K562 (cell line): ENCODE measurements around the gene TEX261. TPM values are rescaled to one million over a fixed set of nuclear protein-coding genes. Genes with fewer than 3 reads are reported as not detected.
"Not testable (repeated sequence)": the region's sequence is repeated elsewhere in the genome, so short reads cannot be mapped to it uniquely, and the experiment has no call there.

Experiments used
- ATAC-seq: fragments of 200-7000 bp; cut with Tn5 transposase; 3 replicates; pipeline ENCODE4 v1.9.1; 2020; ENCODE audit warnings: moderate library complexity
- BruUV-seq: library from RNA; stranded (reverse); fragments of 400-500 nt; replicated peaks from 2 replicates; lab custom pipeline; 2021; lab: Mats Ljungman, UMichigan
- CTCF ChIA-PET: fragments of 300-600 bp; formaldehyde crosslinking; extraction: SDS; loops from one replicate; lab custom pipeline; 2021; ENCODE audit warnings: low intra/inter-chr PET ratio; lab: Yijun Ruan, JAX
- POLR2A ChIA-PET: fragments of 300-600, 350-650 bp; sonication (Branson Sonifier 250); formaldehyde crosslinking; extraction: SDS; loops from one replicate; lab custom pipeline; 2021; ENCODE audit warnings: antibody characterized with exemption, inconsistent platforms; lab: Yijun Ruan, JAX
- DNase-seq, 4 experiments: peaks; one replicate each; pipeline versions ENCODE4 v3.0.0 to v3.0.0-alpha.2; 2011 to 2018; ENCODE audit warnings: low spot score in 3 of 4, mixed read lengths in 3 of 4; ENCODE audit errors: extremely low read depth in 1 of 4
- FAIRE-seq: peaks from 2 replicates; lab custom pipeline; 2011; peaks lifted over from hg19 to GRCh38; lab: Jason Lieb, UNC
- H2AFZ ChIP-seq: 2 replicates; pipeline ENCODE4 v1.6.0; 2011; ENCODE audit warnings: low read depth, low read length, control low read depth, inconsistent platforms
- H3K27ac ChIP-seq: fragments of 200-600 bp; 3 replicates; pipeline ENCODE4 v1.8.0; 2011; ENCODE audit warnings: low read depth, mild to moderate bottlenecking, control low read depth, inconsistent platforms, low read length, moderate library complexity, mixed read lengths; ENCODE audit errors: extremely low read depth
- H3K27me3 ChIP-seq, 2 experiments: fragments of 300-600 bp in 1 of 2; 2 replicates in 1 of 2; 3 replicates in 1 of 2; pipeline versions ENCODE4 v1.6.0 to v1.8.0; 2011; ENCODE audit warnings: inconsistent platforms in 2 of 2, low read length in 2 of 2, mild to moderate bottlenecking in 1 of 2, mixed read lengths in 1 of 2, moderate library complexity in 1 of 2; ENCODE audit not compliant: control insufficient read depth in 2 of 2, insufficient read depth in 2 of 2
- H3K36me3 ChIP-seq: fragments of 300-600 bp; 3 replicates; pipeline ENCODE4 v1.8.0; 2011; ENCODE audit warnings: mild to moderate bottlenecking, low read length, inconsistent platforms; ENCODE audit not compliant: control insufficient read depth, insufficient read depth
- H3K4me1 ChIP-seq, 2 experiments: fragments of 200-600 bp in 1 of 2; replicated peaks in 1 of 2; 2 replicates in 1 of 2; 3 replicates in 1 of 2; pipeline versions ENCODE4 v1.5.1 to v1.8.0; 2011; ENCODE audit warnings: inconsistent platforms in 2 of 2, low read length in 2 of 2, mild to moderate bottlenecking in 1 of 2, mixed read lengths in 1 of 2, moderate library complexity in 1 of 2; ENCODE audit not compliant: control insufficient read depth in 2 of 2, insufficient read depth in 2 of 2
- H3K4me2 ChIP-seq: 2 replicates; pipeline ENCODE4 v1.6.1; 2011; ENCODE audit warnings: low read length, control low read depth, inconsistent platforms, mixed read lengths; ENCODE audit not compliant: insufficient read depth
- H3K4me3 ChIP-seq: fragments of 200-600 bp; sonication (generic), shearing (Covaris generic); 2 replicates; pipeline ENCODE4 v1.5.1; 2016; ENCODE audit warnings: control low read depth, inconsistent platforms
- H3K79me2 ChIP-seq: fragments of 200-600 bp; 3 replicates; pipeline ENCODE4 v1.8.0; 2011; ENCODE audit warnings: low read length, inconsistent platforms; ENCODE audit not compliant: control insufficient read depth, insufficient read depth
- H3K9ac ChIP-seq, 2 experiments: 2 replicates each; pipeline versions ENCODE4 v1.6.0 to v1.6.1; 2011; ENCODE audit warnings: low read depth in 2 of 2, low read length in 2 of 2, control low read depth in 1 of 2, inconsistent platforms in 1 of 2, mild to moderate bottlenecking in 1 of 2, mixed read lengths in 1 of 2; ENCODE audit not compliant: insufficient read depth in 1 of 2
- H3K9me1 ChIP-seq: one replicate; pipeline ENCODE4 v1.6.0; 2011; ENCODE audit warnings: inconsistent platforms, mild to moderate bottlenecking, low read length, moderate library complexity; ENCODE audit not compliant: control insufficient read depth, insufficient read depth
- H3K9me3 ChIP-seq: replicated peaks from 2 replicates; pipeline ENCODE4 v1.5.1; 2011; ENCODE audit warnings: low read depth, low read length, inconsistent platforms; ENCODE audit not compliant: control insufficient read depth, insufficient read depth
- H4K20me1 ChIP-seq: replicated peaks from 2 replicates; pipeline ENCODE4 v1.6.1; 2011; ENCODE audit warnings: low read length, inconsistent platforms, mixed read lengths; ENCODE audit not compliant: control insufficient read depth, insufficient read depth
- NR2C1 ChIP-seq, 2 experiments: fragments of 450-650 bp; IDR thresholded peaks; 2 replicates each; pipeline ENCODE4 v1.6.1; 2017; ENCODE audit warnings: mild to moderate bottlenecking in 2 of 2, antibody characterized with exemption in 1 of 2, inconsistent platforms in 1 of 2, missing compliant biosample characterization in 1 of 2, missing genetic modification characterization in 1 of 2
- NR2C2 ChIP-seq, 2 experiments: fragments of 200-800 bp in 1 of 2; sonication (Bioruptor generic) in 1 of 2; sonication (generic) in 1 of 2; formaldehyde crosslinking in 1 of 2; IDR thresholded peaks; 2 replicates each; pipeline versions ENCODE4 v1.6.1 to v1.8.0; 2016 to 2022; ENCODE audit warnings: mild to moderate bottlenecking in 1 of 2, missing compliant biosample characterization in 1 of 2, missing genetic modification characterization in 1 of 2, missing genetic modification reagents in 1 of 2
- ZNF717 ChIP-seq: fragments of 250-450 bp; sonication (Bioruptor Pico); IDR thresholded peaks from 2 replicates; pipeline ENCODE4 v1.5.0; 2021
- WGBS: fragments of 100-300 bp; shearing (Covaris generic); methylation state at CpG from one replicate; pipeline ENCODE4 v1.1.6; 2016; ENCODE audit warnings: low coverage, mixed read lengths; ENCODE audit not compliant: insufficient coverage; ENCODE audit errors: missing lambda C conversion rate; 5-methylcytosine and 5-hydroxymethylcytosine counted together
- in situ Hi-C: fragments of 300-500 bp; cut with MboI; formaldehyde crosslinking; loops from 4 replicates; pipeline ENCODE4 v1.15.0; 2018; ENCODE audit warnings: inconsistent platforms, mixed read lengths
- intact Hi-C: fragments of 100-400 bp; cut with micrococcal nuclease; formaldehyde crosslinking; loops from 2 replicates; pipeline ENCODE4 v1.14.2; 2022
- polyA plus RNA-seq, 8 experiments: library from polyadenylated mRNA; depleted of rRNA in 4 of 8; stranded (reverse) in 5 of 8; unstranded in 3 of 8; fragments of >200 nt; fragmentation: Nextera tagmentation in 2 of 8; fragmentation: Illumina TruSeq in 1 of 8; extraction: Ambion mirVana in 2 of 8; extraction: Trizol in 1 of 8; gene quantifications; 2 replicates each; pipeline versions ENCODE4 v1.2.1 to v1.2.3, GENCODE V29; 2011 to 2014; ENCODE audit warnings: inconsistent platforms in 1 of 8, missing spikeins in 1 of 8
- total RNA-seq, 7 experiments: library from RNA; depleted of rRNA in 6 of 7; stranded (reverse); fragments of >200 nt in 6 of 7; fragmentation: Illumina TruSeq in 2 of 7; extraction: Trizol in 2 of 7; gene quantifications; 2 replicates each; pipeline versions ENCODE4 v1.2.1 to v1.2.3, GENCODE V29; 2011 to 2021; ENCODE audit warnings: low replicate concordance in 1 of 7

The TEX261 gene
- total and polyA plus RNA-seq, 9 of the 15 experiments (the other 6 are each of a cell fraction or from before 2014, with no cell fraction given): 11.9 to 110 (median 51.9) TPM

GRCh38 chr2:70999931-71000330 is 5.3 kb upstream of the TEX261 start:
- H3K4me3 ChIP-seq, DNase-seq, H3K9me1 ChIP-seq, H3K4me2 ChIP-seq, H3K27me3 ChIP-seq, H3K9me3 ChIP-seq, H3K79me2 ChIP-seq, H3K27ac ChIP-seq, H2AFZ ChIP-seq, H3K9ac ChIP-seq, ATAC-seq, BruUV-seq, H4K20me1 ChIP-seq, in situ Hi-C loops, H3K36me3 ChIP-seq, FAIRE-seq: not testable (repeated sequence)
- CTCF ChIA-PET: interaction anchor here (1.2 kb wide), 1 partner anchor 100 kb away, joined by 3 read pairs; no protein-coding TSS in a partner anchor
- 72% methylated on average over 10 of the region's 10 CpGs for WGBS
- intact Hi-C loops: loop anchor here (10.0 kb wide), 2 partner anchors 135 to 155 kb away; partner anchors contain the start of genes MCEE and MPHOSPH10
- H3K4me1 ChIP-seq: peaks cover 8 to 15% of the 10 kb centered on the region in 2 experiments; a peak in 3 of 5 replicates
- POLR2A ChIA-PET: interaction anchor here (0.7 to 1.0 kb wide), 2 partner anchors 70 to 225 kb away, joined by 3 read pairs; no protein-coding TSS in a partner anchor

- in situ Hi-C loops: no loop called here
- Histone ChIP-seq H3K9me3 (no peaks in the 10 kb centered on the region), H3K4me2 (no peak overlapping the region), H3K4me1 (peaks cover 8 to 18% of the 10 kb centered on the region in 2 experiments; a peak in 3 of 5 replicates), H3K9me1 (no peaks in the 10 kb centered on the region), H3K27ac (no peak overlapping the region), H2AFZ (peak overlapping the region; percentile 53; the same call in 1 of the 2 replicates), H4K20me1 (no peaks in the 10 kb centered on the region), H3K4me3 (no peak overlapping the region), H3K9ac (no peak overlapping the region), H3K27me3 (no peaks in the 10 kb centered on the region), H3K36me3 (no peaks in the 10 kb centered on the region), H3K79me2 (peaks cover 2% of the 10 kb centered on the region)
- DNase-seq (peak in 2 of 4 experiments; percentile 5), FAIRE-seq (no peak), ATAC-seq (no peak)
- TF ChIP-seq NR2C1 (IDR thresholded peaks at IDR 0.05) (peak; percentile 25; the same call in 1 of the 2 replicates), NR2C1 (tag; IDR thresholded peaks at IDR 0.05) (peak; percentile 80), NR2C2 (CRISPR knock-in tag; IDR thresholded peaks at IDR 0.05) (no peak), NR2C2 (tag; IDR thresholded peaks at IDR 0.05) (peak; percentile 79), ZNF717 (CRISPR knock-in tag) (no peak)
- intact Hi-C loops: loop anchor here (10.0 kb wide), 1 partner anchor 135 kb away; the partner anchor contains the start of genes MCEE and MPHOSPH10
- WGBS: 0% methylated on average over 1 of the region's 2 CpGs
- ChIA-PET CTCF (no interaction called here), POLR2A (interaction anchor here (0.7 to 1.0 kb wide), 2 partner anchors 71 to 224 kb away, joined by 3 read pairs; no protein-coding TSS in a partner anchor)
- no TSS peak for BruUV-seq
Observed at GRCh38 chr2:70999362-70999761, 4.7 kb upstream of the TEX261 start.

- H3K27ac ChIP-seq, H3K9me3 ChIP-seq, H3K36me3 ChIP-seq, FAIRE-seq, H2AFZ ChIP-seq, H3K4me3 ChIP-seq, CTCF ChIA-PET, H3K9me1 ChIP-seq, DNase-seq, BruUV-seq, H3K9ac ChIP-seq, in situ Hi-C loops, ATAC-seq, H3K27me3 ChIP-seq, H3K79me2 ChIP-seq, H4K20me1 ChIP-seq, H3K4me2 ChIP-seq: not testable (repeated sequence)
- POLR2A ChIA-PET: interaction anchor here (1.0 kb wide), 1 partner anchor 71 kb away, joined by 3 read pairs; no protein-coding TSS in a partner anchor
- WGBS: 59% methylated on average over 4 of the region's 4 CpGs
- peaks cover 10 to 22% of the 10 kb centered on the region in 2 experiments; a peak in 3 of 5 replicates for H3K4me1 ChIP-seq
- intact Hi-C loops: loop anchor here (10.0 kb wide), 1 partner anchor 136 kb away; the partner anchor contains the start of genes MCEE and MPHOSPH10
Observed at GRCh38 chr2:70998885-70999284, 4.2 kb upstream of the TEX261 start.
